Right lobe of liver (tissue), 6 donors: Measurements from ENCODE around the gene CRACDL. TPM values are rescaled to one million over a fixed set of nuclear protein-coding genes. Genes with fewer than 3 reads are reported as not detected.
"Not testable (repeated sequence)": the region's sequence is repeated elsewhere in the genome, so short reads cannot be mapped to it uniquely, and the experiment has no call there.

Experiments used
- ATAC-seq, 4 donors: fragments of 200-7000 bp; cut with Tn5 transposase; one replicate each; pipeline ENCODE4 v1.9.1; 2020; ENCODE audit warnings: mild to moderate bottlenecking in 4 of 4, moderate library complexity in 4 of 4
- DNase-seq, 3 donors: peaks; one replicate each; pipeline ENCODE4 v3.0.0-alpha.2; 2020
- H3K27ac ChIP-seq, 3 donors: fragments of 200-600 bp; one replicate each; pipeline ENCODE4 v1.8.0; 2022
- H3K27me3 ChIP-seq, 2 donors: fragments of 200-600 bp; one replicate each; pipeline ENCODE4 v1.8.0; 2022
- H3K36me3 ChIP-seq, 4 donors: fragments of 200-600 bp; sonication (generic) in 1 of 4; one replicate each; pipeline versions ENCODE4 v1.5.1 to v1.8.0; 2017 to 2022; ENCODE audit warnings: control low read depth in 1 of 4
- H3K4me1 ChIP-seq, 4 donors: fragments of 200-600 bp; sonication (generic) in 1 of 4; one replicate each; pipeline versions ENCODE4 v1.5.1 to v1.8.0; 2017 to 2022; ENCODE audit warnings: control low read depth in 1 of 4
- H3K4me3 ChIP-seq, 3 donors: fragments of 200-600 bp; one replicate each; pipeline ENCODE4 v1.8.0; 2022
- H3K9me3 ChIP-seq, 4 donors: fragments of 200-600 bp; sonication (generic) in 1 of 4; one replicate each; pipeline versions ENCODE4 v1.5.1 to v1.8.0; 2017 to 2022; ENCODE audit warnings: control low read depth in 1 of 4
- CTCF ChIP-seq, 4 donors: fragments of 200-600 bp in 3 of 4; fragments of 450-650 bp in 1 of 4; IDR thresholded peaks; one replicate each; pipeline versions ENCODE4 v1.5.1 to v1.8.0; 2016 to 2022; ENCODE audit warnings: antibody characterized with exemption in 4 of 4, mild to moderate bottlenecking in 2 of 4
- POLR2A ChIP-seq: fragments of 450-650 bp; IDR thresholded peaks from one replicate; pipeline ENCODE4 v1.6.1; 2017; ENCODE audit warnings: antibody characterized with exemption, mild to moderate bottlenecking
- WGBS: methylation state at CpG from one replicate; pipeline ENCODE4 v1.1.6; 2018; ENCODE audit warnings: low coverage, low lambda C conversion rate; ENCODE audit not compliant: insufficient coverage; ENCODE audit errors: missing lambda C conversion rate; 5-methylcytosine and 5-hydroxymethylcytosine counted together
- intact Hi-C, 2 donors: fragments of 100-400 bp; cut with DNase I; formaldehyde crosslinking; loops; one replicate each; pipeline versions ENCODE4 v1.11.2 to v1.14.1; 2022
- total RNA-seq, 6 experiments: library from RNA; depleted of rRNA in 2 of 6; stranded (reverse); fragments of >200 nt in 2 of 6; fragmentation: NEBNext Ultra II Directional in 3 of 6; extraction: Animal tissue kit (Norgen Biotek cat#: 25700) in 3 of 6; gene quantifications; one replicate each; pipeline versions ENCODE4 v1.1.0 to v1.2.4, GENCODE V29; 2016 to 2023
- donor health status: DM: no; HTN: yes; CAD: no.
- donor health status: DM: no; HTN: no; CAD: no.
- donor health status: DM: no; HTN: no; CAD: no.
- donor health status: DM: no; HTN: yes; CAD: no.
- donor health status: DM: no; HTN: yes; CAD: no.

CRACDL gene
- total RNA-seq, 6 experiments from 2014 or later: 0.12 to 0.56 (median 0.32) TPM

- WGBS: no CpG with 5 or more reads among the region's 3 CpGs
- Histone ChIP-seq H3K4me3 (no peak overlapping the region), H3K4me1 (no peaks in the 10 kb centered on the region), H3K27ac (no peak overlapping the region), H3K9me3 (no peaks in the 10 kb centered on the region), H3K27me3 (no peaks in the 10 kb centered on the region), H3K36me3 (no peaks in the 10 kb centered on the region)
- intact Hi-C loops: no loop called here
- no peak for TF ChIP-seq POLR2A
- no peak for TF ChIP-seq CTCF (IDR thresholded peaks at IDR 0.05)
- DNase-seq (no peak), ATAC-seq (no peak)
Measured at GRCh38 chr2:98882368-98882767, 53.7 kb downstream of the CRACDL start.

DNA sequence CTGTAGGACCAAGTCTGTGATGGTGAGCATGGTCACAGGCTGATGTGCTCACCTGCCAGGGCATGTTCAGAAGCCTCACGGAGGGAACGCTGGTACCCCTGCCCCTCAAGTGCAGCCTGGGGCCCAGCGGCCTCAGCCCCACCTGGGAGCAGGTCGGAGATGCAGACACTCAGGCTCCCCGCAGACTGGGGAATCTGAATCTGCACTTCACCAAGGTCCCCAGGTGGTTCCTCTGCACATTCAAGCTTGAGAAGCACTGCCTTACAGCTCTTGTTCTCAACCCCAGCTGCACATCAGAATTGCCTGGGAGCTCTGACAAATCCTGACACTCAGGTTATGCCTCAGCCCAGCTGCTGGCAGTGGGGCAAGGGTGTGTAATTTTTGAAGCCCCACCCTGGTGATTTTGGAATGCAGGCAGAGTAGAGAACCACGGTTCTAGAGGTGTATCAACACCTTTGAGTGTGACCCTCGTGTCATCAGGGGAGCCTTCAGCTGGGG is 54.8 kb downstream of the CRACDL start:
- H3K36me3 ChIP-seq: no peaks in the 10 kb centered on the region
- intact Hi-C loops: no loop called here
- ATAC-seq (no peak), DNase-seq (no peak)
- no peak overlapping the region for H3K4me3 ChIP-seq
- no peaks in the 10 kb centered on the region for H3K4me1 ChIP-seq
- TF ChIP-seq POLR2A (no peak), CTCF (IDR thresholded peaks at IDR 0.05) (no peak)
- H3K9me3 ChIP-seq: no peaks in the 10 kb centered on the region
- H3K27me3 ChIP-seq: no peaks in the 10 kb centered on the region
- H3K27ac ChIP-seq: no peak overlapping the region
- WGBS: 47% methylated on average over 2 of the region's 7 CpGs

- no peak for DNase-seq
- WGBS: 100% methylated on average over 1 of the region's 20 CpGs
- TF ChIP-seq POLR2A: no peak
- TF ChIP-seq CTCF (IDR thresholded peaks at IDR 0.05): no peak
- no peak overlapping the region for H3K4me3 ChIP-seq
- intact Hi-C loops: no loop called here
- no peaks in the 10 kb centered on the region for H3K36me3 ChIP-seq
- no peaks in the 10 kb centered on the region for H3K9me3 ChIP-seq
- no peak for ATAC-seq
- H3K27ac ChIP-seq: no peak overlapping the region
- H3K27me3 ChIP-seq: no peaks in the 10 kb centered on the region
- H3K4me1 ChIP-seq: no peaks in the 10 kb centered on the region
Measured at GRCh38 chr2:98880266-98881152, 55.5 kb downstream of the CRACDL start.

GRCh38 chr2:98877658-98878057 is 58.4 kb downstream of the CRACDL start:
- WGBS: 71% methylated on average over 3 of the region's 5 CpGs
- H3K27ac ChIP-seq, H3K36me3 ChIP-seq, DNase-seq, H3K9me3 ChIP-seq, H3K4me3 ChIP-seq, ATAC-seq, H3K27me3 ChIP-seq, intact Hi-C loops, H3K4me1 ChIP-seq: not testable (repeated sequence)

DNA sequence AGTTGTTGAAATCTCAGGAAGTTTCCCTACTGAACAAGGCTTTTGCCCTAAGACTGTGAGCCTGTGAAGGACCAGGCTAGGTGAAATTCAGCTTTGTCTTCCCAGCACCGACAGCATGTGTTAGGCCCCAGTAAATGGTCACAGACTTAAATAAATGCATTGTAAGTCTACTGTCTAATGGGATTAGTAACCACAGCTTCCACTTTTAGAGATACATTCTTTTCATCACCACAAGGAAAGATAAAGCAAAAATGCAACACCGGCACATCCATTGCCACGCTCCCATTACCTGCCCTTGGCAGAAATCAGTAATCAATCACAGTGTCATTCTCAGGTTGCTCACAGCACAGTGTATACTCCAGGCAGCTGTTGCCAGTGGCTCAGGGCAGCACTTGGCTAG is 59.3 kb downstream of the CRACDL start:
- H3K4me3 ChIP-seq: no peak overlapping the region
- no peak overlapping the region for H3K27ac ChIP-seq
- ATAC-seq: no peak
- H3K9me3 ChIP-seq: no peaks in the 10 kb centered on the region
- TF ChIP-seq CTCF (IDR thresholded peaks at IDR 0.05) (no peak), POLR2A (no peak)
- no peak for DNase-seq
- H3K36me3 ChIP-seq: no peaks in the 10 kb centered on the region
- H3K27me3 ChIP-seq: no peaks in the 10 kb centered on the region
- intact Hi-C loops: no loop called here
- H3K4me1 ChIP-seq: no peaks in the 10 kb centered on the region
- WGBS: 70% methylated on average over 3 of the region's 3 CpGs
